GM23248 (cell line): ENCODE measurements around the gene LURAP1L.

Experiments
- EZH2 ChIP-seq: fragments of 200-600 bp; sonication (generic); IDR thresholded peaks from 2 replicates; pipeline ENCODE4 v1.6.1; 2018; ENCODE audit warnings: antibody characterized with exemption, mild to moderate bottlenecking; ENCODE audit not compliant: insufficient read depth, poor library complexity, severe bottlenecking
- EZH2phosphoT487 ChIP-seq: fragments of 200-600 bp; sonication (generic); IDR thresholded peaks from 2 replicates; pipeline ENCODE4 v1.6.1; 2018; ENCODE audit warnings: antibody characterized with exemption, moderate library complexity, mild to moderate bottlenecking, low read depth; ENCODE audit not compliant: insufficient read depth

DNA sequence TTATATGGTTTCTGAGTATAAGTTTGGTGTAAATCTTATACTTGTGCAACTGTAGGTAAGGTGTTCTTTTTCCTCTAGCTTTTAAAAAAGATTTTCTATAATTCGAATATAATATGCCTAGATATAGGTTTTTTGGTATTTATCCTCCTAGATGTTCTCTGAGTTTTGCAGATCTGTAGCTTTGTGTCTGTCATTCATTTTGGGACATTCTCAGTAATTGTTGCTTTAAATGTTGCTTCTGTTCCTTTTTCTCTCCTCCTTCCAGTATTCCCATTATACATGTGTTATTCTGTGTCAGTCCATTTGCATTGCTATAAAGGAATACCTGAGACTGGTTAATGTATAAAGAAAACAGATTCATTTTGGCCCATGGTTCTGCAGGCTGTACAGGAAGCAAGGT, 33.7 kb downstream of the LURAP1L start:
- no peak for TF ChIP-seq EZH2
- no peak for TF ChIP-seq EZH2phosphoT487
